ENCODE data around the gene SPATA22. TPM values are rescaled to one million over a fixed set of nuclear protein-coding genes. Genes with fewer than 3 reads are reported as not detected.
"Not testable (repeated sequence)": the region's sequence is repeated elsewhere in the genome, so short reads cannot be mapped to it uniquely, and the experiment has no call there.

Gene SPATA22
- total and polyA plus RNA-seq, 2 experiments from 2014 or later: not detected

DNA sequence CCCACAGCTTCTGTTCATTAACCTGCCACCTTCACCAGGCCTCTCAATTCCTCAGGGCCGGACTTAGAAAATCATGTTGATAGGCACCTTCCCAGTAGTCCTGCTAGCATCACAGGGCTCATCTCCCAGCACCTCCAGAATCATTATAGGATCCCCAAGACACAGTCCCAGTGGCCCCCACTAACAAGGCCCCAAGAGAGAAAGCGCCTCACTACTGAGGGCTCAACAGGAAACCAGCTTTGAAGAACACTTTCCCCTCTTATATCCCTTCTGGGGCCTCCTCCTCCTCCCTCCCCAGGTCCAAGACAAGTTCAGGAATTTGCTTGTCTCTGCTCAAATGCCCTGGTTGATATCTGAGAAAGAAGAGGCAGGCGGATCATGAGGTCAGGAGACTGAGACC, 60.5 kb downstream of the SPATA22 start, which contains the start of gene OR3A3 (continued):
- no peak for TF ChIP-seq STAT1 (IDR thresholded peaks at IDR 0.05; ENCODE audit: unreplicated experiment)
- no peak for TF ChIP-seq CREB1 (CRISPR knock-in tag; IDR thresholded peaks at IDR 0.05; ENCODE audit: low read depth)
- TF ChIP-seq ZNF114 (CRISPR knock-in tag; IDR thresholded peaks at IDR 0.05): no peak

DNA sequence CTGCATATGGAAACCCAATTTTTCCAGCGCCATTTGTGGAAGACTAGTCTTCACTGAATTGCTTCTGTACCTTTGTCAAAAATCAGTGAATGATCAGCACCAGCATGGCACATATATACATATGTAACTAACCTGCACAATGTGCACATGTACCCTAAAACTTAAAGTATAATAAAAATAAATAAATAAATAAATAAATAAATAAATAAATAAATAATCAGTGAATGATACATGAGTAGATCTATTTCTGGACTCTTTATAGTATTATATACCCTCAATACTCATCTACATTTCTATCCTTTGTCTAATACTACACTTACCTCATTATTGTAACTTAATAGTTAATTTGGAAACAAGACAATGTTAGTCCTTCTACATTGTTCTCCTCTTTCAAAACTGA, 67.8 kb downstream of the SPATA22 start:
- not testable (repeated sequence) for H3K27me3 Mint-ChIP-seq (ENCODE audit: insufficient read depth, low read depth, poor library complexity); H3F3A ChIP-seq (replicated peaks; ENCODE audit: low read depth); H3K36me3 ChIP-seq (ENCODE audit: insufficient read depth); DNase-seq (ENCODE audit: low spot score); H3K4me3 Mint-ChIP-seq; H3K79me2 ChIP-seq (replicated peaks; ENCODE audit: insufficient read depth); H3K4me3 ChIP-seq; H4K20me1 ChIP-seq (replicated peaks; ENCODE audit: insufficient read depth); H3K9me2 ChIP-seq (ENCODE audit: insufficient read depth); H3K4me2 ChIP-seq; ATAC-seq; H3K27ac Mint-ChIP-seq; H3K4me1 Mint-ChIP-seq; H3K36me3 Mint-ChIP-seq (ENCODE audit: low read depth); H3K27me3 ChIP-seq (ENCODE audit: insufficient read depth); H3K4me1 ChIP-seq (ENCODE audit: insufficient read depth); H3K27ac ChIP-seq (ENCODE audit: low read depth); H2AFZ ChIP-seq
- peaks cover 60% of the 10 kb centered on the region for H3K9me3 Mint-ChIP-seq

DNA sequence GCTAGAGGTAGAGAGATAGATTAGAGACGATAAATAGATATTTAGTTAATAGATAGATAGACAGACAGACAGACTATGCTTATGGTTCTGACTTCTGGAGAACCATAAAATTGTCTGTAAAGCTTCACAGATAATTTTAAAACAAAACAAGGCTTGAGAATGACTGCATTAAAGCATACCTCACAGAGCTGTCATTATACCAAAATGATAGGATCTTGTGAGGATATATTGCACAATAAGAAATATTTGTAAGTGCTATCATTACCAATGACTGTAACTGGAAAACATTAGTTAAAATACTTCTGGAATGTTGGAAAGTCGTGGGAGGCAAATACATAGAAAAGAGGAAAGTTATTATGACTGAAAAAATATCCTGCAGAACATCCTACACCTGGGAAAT, 69.8 kb downstream of the SPATA22 start:
- H3K9me2 ChIP-seq (ENCODE audit: insufficient read depth): 0 out of 2 replicates have a peak, but pooled peaks cover 5% of the 10 kb centered on the region
- Mint-ChIP-seq H3K27ac (no peak overlapping the region), H3K36me3 (ENCODE audit: low read depth) (no peaks in the 10 kb centered on the region; the same call in 2 of the 3 replicates), H3K27me3 (ENCODE audit: insufficient read depth, low read depth, poor library complexity) (no peaks in the 10 kb centered on the region), H3K4me3 (no peak overlapping the region), H3K4me1 (no peaks in the 10 kb centered on the region), H3K9me3 (peaks cover 51% of the 10 kb centered on the region)
- no peaks in the 10 kb centered on the region for H3F3A ChIP-seq (replicated peaks; ENCODE audit: low read depth)
- H3K4me2 ChIP-seq: no peak overlapping the region
- H2AFZ ChIP-seq: no peak overlapping the region
- H3K27ac ChIP-seq (ENCODE audit: low read depth): no peak overlapping the region
- no peak overlapping the region for H3K4me3 ChIP-seq
- H3K27me3 ChIP-seq (ENCODE audit: insufficient read depth): no peaks in the 10 kb centered on the region
- ATAC-seq: no peak
- no peaks in the 10 kb centered on the region for H3K4me1 ChIP-seq (ENCODE audit: insufficient read depth)
- H3K36me3 ChIP-seq (ENCODE audit: insufficient read depth): no peaks in the 10 kb centered on the region
- no peak for DNase-seq (ENCODE audit: low spot score)
- no peaks in the 10 kb centered on the region for H4K20me1 ChIP-seq (replicated peaks; ENCODE audit: insufficient read depth)
- no peaks in the 10 kb centered on the region for H3K79me2 ChIP-seq (replicated peaks; ENCODE audit: insufficient read depth)
- TF ChIP-seq STAT1 (IDR thresholded peaks at IDR 0.05; ENCODE audit: unreplicated experiment) (no peak), EZH2phosphoT487 (IDR thresholded peaks at IDR 0.05; ENCODE audit: unreplicated experiment) (no peak), JUNB (IDR thresholded peaks at IDR 0.05; ENCODE audit: unreplicated experiment) (no peak), ZNF114 (CRISPR knock-in tag; IDR thresholded peaks at IDR 0.05) (no peak)
- TF ChIP-seq, protein P1, sequence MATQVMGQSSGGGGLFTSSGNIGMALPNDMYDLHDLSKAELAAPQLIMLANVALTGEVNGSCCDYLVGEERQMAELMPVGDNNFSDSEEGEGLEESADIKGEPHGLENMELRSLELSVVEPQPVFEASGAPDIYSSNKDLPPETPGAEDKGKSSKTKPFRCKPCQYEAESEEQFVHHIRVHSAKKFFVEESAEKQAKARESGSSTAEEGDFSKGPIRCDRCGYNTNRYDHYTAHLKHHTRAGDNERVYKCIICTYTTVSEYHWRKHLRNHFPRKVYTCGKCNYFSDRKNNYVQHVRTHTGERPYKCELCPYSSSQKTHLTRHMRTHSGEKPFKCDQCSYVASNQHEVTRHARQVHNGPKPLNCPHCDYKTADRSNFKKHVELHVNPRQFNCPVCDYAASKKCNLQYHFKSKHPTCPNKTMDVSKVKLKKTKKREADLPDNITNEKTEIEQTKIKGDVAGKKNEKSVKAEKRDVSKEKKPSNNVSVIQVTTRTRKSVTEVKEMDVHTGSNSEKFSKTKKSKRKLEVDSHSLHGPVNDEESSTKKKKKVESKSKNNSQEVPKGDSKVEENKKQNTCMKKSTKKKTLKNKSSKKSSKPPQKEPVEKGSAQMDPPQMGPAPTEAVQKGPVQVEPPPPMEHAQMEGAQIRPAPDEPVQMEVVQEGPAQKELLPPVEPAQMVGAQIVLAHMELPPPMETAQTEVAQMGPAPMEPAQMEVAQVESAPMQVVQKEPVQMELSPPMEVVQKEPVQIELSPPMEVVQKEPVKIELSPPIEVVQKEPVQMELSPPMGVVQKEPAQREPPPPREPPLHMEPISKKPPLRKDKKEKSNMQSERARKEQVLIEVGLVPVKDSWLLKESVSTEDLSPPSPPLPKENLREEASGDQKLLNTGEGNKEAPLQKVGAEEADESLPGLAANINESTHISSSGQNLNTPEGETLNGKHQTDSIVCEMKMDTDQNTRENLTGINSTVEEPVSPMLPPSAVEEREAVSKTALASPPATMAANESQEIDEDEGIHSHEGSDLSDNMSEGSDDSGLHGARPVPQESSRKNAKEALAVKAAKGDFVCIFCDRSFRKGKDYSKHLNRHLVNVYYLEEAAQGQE (IDR thresholded peaks at IDR 0.05; ENCODE audit: unreplicated experiment): no peak
- TF ChIP-seq, protein P2, sequence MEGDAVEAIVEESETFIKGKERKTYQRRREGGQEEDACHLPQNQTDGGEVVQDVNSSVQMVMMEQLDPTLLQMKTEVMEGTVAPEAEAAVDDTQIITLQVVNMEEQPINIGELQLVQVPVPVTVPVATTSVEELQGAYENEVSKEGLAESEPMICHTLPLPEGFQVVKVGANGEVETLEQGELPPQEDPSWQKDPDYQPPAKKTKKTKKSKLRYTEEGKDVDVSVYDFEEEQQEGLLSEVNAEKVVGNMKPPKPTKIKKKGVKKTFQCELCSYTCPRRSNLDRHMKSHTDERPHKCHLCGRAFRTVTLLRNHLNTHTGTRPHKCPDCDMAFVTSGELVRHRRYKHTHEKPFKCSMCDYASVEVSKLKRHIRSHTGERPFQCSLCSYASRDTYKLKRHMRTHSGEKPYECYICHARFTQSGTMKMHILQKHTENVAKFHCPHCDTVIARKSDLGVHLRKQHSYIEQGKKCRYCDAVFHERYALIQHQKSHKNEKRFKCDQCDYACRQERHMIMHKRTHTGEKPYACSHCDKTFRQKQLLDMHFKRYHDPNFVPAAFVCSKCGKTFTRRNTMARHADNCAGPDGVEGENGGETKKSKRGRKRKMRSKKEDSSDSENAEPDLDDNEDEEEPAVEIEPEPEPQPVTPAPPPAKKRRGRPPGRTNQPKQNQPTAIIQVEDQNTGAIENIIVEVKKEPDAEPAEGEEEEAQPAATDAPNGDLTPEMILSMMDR (conservative IDR thresholded peaks at IDR 0.05; ENCODE audit: low read depth in 2 of 2): no peak
- TF ChIP-seq, protein P3, sequence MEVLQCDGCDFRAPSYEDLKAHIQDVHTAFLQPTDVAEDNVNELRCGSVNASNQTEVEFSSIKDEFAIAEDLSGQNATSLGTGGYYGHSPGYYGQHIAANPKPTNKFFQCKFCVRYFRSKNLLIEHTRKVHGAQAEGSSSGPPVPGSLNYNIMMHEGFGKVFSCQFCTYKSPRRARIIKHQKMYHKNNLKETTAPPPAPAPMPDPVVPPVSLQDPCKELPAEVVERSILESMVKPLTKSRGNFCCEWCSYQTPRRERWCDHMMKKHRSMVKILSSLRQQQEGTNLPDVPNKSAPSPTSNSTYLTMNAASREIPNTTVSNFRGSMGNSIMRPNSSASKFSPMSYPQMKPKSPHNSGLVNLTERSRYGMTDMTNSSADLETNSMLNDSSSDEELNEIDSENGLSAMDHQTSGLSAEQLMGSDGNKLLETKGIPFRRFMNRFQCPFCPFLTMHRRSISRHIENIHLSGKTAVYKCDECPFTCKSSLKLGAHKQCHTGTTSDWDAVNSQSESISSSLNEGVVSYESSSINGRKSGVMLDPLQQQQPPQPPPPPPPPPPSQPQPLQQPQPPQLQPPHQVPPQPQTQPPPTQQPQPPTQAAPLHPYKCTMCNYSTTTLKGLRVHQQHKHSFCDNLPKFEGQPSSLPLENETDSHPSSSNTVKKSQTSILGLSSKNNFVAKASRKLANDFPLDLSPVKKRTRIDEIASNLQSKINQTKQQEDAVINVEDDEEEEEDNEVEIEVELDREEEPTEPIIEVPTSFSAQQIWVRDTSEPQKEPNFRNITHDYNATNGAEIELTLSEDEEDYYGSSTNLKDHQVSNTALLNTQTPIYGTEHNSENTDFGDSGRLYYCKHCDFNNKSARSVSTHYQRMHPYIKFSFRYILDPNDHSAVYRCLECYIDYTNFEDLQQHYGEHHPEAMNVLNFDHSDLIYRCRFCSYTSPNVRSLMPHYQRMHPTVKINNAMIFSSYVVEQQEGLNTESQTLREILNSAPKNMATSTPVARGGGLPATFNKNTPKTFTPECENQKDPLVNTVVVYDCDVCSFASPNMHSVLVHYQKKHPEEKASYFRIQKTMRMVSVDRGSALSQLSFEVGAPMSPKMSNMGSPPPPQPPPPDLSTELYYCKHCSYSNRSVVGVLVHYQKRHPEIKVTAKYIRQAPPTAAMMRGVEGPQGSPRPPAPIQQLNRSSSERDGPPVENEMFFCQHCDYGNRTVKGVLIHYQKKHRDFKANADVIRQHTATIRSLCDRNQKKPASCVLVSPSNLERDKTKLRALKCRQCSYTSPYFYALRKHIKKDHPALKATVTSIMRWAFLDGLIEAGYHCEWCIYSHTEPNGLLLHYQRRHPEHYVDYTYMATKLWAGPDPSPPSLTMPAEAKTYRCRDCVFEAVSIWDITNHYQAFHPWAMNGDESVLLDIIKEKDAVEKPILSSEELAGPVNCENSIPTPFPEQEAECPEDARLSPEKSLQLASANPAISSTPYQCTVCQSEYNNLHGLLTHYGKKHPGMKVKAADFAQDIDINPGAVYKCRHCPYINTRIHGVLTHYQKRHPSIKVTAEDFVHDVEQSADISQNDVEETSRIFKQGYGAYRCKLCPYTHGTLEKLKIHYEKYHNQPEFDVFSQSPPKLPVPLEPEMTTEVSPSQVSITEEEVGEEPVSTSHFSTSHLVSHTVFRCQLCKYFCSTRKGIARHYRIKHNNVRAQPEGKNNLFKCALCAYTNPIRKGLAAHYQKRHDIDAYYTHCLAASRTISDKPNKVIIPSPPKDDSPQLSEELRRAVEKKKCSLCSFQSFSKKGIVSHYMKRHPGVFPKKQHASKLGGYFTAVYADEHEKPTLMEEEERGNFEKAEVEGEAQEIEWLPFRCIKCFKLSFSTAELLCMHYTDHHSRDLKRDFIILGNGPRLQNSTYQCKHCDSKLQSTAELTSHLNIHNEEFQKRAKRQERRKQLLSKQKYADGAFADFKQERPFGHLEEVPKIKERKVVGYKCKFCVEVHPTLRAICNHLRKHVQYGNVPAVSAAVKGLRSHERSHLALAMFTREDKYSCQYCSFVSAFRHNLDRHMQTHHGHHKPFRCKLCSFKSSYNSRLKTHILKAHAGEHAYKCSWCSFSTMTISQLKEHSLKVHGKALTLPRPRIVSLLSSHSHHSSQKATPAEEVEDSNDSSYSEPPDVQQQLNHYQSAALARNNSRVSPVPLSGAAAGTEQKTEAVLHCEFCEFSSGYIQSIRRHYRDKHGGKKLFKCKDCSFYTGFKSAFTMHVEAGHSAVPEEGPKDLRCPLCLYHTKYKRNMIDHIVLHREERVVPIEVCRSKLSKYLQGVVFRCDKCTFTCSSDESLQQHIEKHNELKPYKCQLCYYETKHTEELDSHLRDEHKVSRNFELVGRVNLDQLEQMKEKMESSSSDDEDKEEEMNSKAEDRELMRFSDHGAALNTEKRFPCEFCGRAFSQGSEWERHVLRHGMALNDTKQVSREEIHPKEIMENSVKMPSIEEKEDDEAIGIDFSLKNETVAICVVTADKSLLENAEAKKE (CRISPR knock-in tag; IDR thresholded peaks at IDR 0.05): no peak

All from GM23338 (cell line).